Activated CD4-positive, CD25-positive, alpha-beta regulatory T cell treated with anti-CD3 and anti-CD28 coated beads, Interleukin-2, amount 50 U/mL, for 72 hours (primary cell): ENCODE measurements around the gene UPK1B.

Experiments
- DNase-seq: peaks from one replicate; pipeline ENCODE4 v3.0.0; 2021

The UPK1B gene

DNA sequence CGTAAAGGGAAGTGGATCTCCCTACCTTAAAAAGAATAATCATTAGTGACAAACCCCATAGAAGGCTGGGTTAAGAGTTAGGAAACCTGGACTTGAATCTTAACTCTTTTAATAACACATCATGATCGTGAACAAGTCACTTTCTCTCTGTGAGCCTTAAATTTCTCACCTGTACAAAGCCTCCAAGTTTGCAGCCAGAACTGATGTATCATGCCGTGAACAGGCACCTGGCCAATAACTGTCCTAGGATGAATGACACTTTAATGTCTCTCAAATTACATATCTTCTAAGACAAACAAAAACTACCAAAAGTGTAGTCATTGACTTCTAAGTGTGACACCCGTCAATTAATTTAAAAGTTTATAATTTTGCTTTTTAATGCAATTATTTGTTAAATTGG lies 3.9 kb downstream of the UPK1B start:
- DNase-seq, result no peak

DNA sequence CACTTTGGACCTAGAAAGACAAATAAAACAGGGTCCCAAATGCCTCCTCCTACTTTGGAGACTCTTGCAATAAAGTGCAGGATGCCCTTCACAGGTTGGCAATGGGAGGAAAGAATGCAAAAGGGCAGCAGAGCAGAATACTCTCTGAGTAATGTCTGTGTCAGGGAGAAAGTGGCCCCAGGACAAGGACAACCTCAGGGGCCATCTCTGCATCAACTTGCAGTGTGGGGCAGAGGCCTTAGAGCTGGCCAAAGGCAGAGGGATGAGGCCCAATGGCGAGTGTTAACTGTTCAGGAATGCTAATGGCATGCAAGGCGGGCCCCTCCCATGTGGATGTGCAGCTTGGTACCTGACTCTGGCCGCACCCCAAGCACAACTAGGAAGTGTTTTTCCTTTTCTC lies 8.4 kb downstream of the UPK1B start:
- no peak for DNase-seq

DNA sequence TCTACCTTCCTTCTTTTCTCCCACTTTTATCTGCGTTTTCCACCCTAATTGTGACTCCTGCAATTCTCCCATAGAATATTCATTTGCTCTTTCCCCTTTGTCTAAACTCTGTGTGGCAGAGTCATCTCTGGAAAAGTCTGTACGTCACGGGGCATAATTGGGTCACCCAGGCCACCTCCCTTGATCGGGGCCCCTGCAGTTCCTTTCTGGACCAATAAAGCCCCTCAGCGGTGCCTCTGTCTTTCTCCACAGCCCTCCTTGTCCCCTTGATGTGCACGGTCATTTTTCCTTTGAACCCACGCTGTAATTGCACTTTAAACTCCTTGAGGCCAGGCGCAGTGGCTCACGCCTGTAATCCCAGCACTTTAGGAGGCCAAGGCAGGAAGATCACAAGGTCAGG lies 10.7 kb downstream of the UPK1B start:
- no peak for DNase-seq

- no peak for DNase-seq
Measured at GRCh38 chr3:119184796-119185570, 11.6 kb downstream of the UPK1B start.

GRCh38 chr3:119187266-119187665 lies 13.9 kb downstream of the UPK1B start:
- no peak for DNase-seq

GRCh38 chr3:119191800-119192199 lies 18.4 kb downstream of the UPK1B start:
- no peak for DNase-seq

DNA sequence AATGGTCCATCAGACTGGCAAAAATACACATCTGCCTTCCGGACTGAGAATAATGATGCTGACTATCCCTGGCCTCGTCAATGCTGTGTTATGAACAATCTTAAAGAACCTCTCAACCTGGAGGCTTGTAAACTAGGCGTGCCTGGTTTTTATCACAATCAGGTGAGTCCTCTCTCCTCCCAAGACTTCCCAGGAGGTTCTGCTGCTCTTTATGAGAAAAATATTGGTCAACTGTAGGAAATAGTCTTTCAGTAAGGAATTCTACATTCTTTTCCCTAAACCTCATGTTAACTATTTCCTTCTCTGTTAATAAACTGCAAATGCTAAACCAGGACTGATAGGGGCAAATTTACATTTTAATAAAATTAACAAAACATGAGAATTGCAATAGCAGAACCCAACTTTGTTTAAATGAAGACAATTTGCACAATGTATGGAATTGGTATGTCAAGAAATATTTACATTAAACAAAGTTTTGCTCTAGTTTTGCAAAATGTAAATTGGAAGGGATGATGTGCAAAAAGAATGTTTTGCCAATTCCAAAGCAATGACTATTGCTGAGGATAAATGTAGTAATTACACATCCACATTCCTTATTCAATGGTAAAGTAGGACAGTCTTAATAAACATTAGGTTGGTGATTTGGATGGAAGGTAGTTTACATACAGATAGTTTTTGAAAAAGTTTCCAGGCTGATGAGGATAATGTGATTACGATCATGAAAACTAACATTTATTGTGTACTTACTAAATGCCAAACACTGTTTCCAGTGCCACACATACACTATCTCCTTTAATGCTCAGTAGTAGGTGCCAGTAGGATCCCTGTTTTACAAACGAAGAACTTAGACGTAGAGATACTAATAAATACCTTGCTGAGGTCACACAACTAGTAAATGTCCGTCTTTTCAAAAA lies 21.1 kb downstream of the UPK1B start:
- no peak for DNase-seq

DNA sequence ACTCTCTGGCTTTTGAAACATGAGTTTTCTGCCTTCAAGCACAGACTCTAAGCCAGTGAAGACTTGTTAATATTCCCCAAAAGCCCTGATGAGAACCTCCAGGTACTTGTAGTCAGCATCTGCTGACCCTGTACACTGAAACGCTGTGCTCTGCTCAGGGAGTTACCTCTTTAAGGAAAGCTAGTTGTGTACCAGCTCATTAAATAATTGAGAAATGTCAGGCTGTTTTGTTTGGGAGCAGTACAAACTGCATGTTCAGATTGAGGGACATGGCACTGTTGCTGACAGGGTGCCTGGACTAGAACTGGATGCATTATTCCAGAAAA lies 21.7 kb downstream of the UPK1B start:
- no peak for DNase-seq

DNA sequence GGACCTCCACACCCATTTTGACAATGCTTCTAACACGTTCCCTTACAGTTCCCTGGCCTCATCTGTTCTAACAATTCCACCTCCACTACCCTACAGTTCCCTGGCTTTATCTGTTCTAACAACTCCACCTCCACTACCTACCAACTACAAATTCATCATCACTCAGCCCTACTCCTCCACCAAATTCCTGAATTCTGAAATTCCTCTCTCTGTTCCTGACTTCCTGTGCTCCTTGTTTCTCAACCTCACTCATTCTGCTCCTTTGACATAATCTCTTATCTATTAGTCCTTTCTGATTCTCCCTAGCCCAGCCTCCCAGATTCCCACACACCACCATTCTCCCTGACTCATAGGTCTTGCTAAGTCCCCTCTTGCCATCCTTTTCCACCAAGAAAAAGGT lies 22.5 kb downstream of the UPK1B start:
- DNase-seq, result no peak

DNA sequence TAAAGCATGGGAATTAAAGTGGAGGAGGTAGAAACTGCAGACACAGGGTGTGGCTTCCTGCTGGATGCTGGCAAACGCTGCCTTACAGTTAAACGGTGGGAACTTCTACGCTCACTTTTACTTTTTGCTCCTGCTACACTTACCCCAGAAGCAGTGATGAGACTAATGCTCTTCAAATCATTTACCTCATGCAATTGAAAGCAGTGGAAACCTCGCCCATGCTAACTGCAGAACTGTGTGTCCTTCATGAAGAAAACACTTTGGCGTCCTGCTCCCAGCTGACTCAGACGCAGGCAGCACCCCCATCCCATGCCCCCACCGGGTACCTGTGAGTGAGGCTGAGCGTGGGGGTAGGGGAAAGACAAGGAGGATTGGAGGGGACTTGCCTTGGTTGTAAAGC lies 31.8 kb downstream of the UPK1B start:
- DNase-seq, result no peak

- no peak for DNase-seq
Measured at GRCh38 chr3:119205685-119206084, 32.3 kb downstream of the UPK1B start.

- DNase-seq, result no peak
Measured at GRCh38 chr3:119206611-119207511, 33.5 kb downstream of the UPK1B start.

- no peak for DNase-seq
Measured at GRCh38 chr3:119207512-119207875, 34.1 kb downstream of the UPK1B start.

DNA sequence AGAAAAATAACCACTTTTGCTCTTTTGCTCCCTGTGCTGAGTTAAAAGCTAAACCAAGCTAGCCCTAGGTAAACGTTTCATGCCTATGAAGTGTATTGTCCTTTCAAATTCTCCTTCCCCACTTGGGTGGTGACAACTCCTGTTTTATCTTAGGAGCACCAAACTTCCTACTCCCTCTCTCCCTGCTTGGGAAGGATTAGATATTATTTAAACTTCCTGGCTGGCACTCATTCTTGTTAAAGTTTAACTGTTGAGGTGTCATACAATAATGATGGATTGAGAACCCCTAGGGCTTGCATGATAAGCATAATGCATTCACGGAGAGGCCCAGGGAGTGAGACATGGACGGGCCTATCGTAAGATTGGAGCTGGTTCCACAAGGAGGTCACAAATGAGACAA lies 37.8 kb downstream of the UPK1B start:
- DNase-seq, result no peak

- DNase-seq, result no peak
Measured at GRCh38 chr3:119211803-119212202, 38.4 kb downstream of the UPK1B start.

GRCh38 chr3:119219069-119219468 lies 45.7 kb downstream of the UPK1B start:
- DNase-seq, result no peak

DNA sequence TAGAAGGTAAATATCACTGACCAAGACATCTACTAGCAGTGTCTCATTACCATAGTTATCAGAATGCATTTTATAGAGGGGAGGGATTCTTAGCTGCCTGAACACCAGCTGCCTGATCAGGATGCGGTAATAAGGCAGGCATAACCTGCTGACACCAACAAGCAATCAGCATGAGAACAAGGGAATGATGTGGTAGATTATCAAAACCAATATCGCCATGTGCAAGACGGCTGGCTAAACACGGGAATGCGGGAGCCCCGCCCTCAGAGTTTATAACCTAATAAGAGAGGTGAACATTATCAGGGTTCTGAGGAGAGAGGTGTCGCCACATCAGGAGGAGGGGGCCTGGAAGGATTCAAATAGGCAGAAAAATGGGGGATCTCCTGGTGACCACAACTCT lies 46.8 kb downstream of the UPK1B start:
- no peak for DNase-seq

DNA sequence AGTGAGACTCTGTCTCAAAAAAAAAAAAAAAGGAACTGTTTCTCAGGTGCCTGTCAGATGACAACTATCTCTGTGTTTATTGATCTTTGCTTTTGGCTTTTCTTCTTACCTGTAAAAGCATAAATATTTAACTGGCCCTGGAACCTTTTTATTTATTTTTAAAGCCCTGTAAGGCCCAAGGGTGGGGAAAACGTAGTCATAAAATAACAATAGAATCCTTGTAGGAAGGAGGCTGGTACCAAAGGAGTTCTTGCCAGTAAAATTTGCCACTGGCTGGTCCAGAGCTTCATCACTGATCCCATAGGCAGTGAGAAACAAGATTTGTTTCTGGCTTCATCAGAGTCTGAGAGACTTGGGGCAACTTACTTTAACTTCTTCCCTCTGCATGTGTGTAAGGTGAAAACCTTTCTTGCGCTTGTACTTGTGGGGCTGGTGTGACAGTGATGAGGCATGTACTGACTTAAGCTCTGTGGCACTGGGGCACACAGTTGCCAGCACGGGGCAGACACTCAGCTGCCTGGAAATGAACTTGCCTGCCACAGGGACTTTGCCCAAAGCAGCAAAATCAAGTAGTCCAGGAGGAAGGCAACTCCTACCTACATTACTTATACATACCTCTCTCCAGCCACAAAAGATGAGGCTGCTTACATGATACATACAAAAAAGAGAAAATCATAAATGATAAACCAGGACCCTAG lies 47.7 kb downstream of the UPK1B start:
- DNase-seq, result no peak

- DNase-seq, result no peak
Measured at GRCh38 chr3:119221779-119222320, 48.5 kb downstream of the UPK1B start.

DNA sequence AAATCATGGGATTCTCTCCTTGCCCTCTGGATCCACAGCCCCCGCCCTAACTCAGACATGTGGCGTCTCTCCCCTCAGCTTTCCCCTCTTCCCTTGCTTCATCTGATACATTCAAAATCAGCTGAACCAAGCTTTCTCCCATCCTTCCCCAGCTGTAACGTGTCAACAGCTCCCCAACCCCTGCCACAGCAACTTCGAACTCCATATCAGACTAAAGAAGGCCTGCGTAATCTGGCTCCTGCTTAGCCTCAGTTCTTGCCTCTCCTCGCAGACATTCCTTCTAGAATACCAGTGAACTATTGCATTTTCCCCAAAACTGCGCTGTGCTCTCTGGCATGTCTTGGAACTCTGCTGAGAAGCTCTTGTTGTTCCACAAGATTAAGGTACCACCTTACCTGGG lies 49.0 kb downstream of the UPK1B start:
- DNase-seq, result no peak

DNA sequence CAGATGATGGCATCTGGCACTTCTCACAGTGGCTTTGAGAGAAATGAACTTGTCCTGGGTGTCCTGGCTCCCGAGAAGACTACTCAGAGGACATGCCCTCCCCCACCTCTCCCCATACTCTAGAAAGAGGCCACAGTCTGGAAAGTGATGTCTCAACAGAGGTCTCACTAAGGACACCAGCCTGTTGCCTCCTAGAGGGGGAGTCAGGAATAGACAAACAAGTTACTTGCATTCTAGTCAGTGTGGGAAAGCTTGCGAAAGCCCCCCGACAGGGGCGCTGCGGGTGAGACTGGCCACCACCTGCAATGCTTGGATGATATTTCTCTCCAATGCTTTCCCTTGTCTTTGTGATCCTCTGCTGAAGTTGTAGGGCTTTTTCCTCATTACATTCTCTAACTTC lies 50.1 kb downstream of the UPK1B start:
- DNase-seq, result no peak

DNA sequence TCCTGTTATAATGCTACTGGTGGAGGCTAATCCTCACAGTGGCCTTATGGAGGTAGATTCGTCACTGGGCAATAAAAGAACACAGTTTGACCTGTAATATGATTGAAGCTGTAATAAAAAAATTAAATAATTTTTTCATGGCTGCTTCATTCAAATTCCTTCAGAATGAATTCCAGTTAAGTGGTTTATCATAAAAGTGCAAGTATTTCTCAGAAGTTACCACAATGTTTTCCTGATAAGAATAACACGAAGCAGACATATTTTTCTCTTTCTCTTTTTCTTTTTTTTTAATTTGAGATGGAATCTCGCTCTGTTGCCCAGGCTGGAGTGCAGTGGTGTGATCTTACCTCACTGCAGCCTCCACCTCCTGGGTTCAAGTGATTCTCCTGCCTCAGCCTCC lies 51.7 kb downstream of the UPK1B start:
- no peak for DNase-seq
